GM19463 (cell line): ENCODE results near the gene NPAS3.

Experiments
- ATAC-seq: cut with Tn5 transposase; IDR thresholded peaks from one replicate; pipeline ENCODE4 v1.9.1; 2021; ENCODE audit warnings: mild to moderate bottlenecking, moderate library complexity; ENCODE audit not compliant: unreplicated experiment

NPAS3 gene

DNA sequence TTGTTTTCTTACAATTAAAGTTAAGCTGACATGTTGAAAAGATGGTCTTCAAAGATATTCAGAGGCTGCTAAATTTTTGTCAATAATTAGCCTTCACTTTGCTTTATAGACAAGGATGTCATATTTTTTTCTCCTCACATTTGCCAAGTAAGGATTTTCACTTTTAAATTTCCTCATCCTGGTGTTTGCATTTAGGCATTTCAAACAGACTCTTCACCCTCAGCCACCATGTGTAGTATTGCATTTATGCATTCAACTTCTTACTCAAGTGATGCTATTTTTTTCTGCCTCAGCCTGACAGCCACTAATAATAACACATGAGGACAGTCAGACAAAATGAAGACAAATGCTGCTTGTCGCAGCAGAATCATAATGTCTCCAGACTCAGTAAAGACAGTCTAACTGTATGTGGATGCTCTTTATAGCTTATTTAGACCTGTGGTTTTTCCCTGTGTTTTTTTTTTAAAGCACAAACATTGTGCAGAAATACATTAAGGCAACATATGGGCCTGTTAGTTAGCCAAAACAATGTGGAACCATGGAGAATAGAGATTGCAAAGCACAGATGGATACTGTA is 481.5 kb downstream of the NPAS3 start:
- no peak for ATAC-seq

DNA sequence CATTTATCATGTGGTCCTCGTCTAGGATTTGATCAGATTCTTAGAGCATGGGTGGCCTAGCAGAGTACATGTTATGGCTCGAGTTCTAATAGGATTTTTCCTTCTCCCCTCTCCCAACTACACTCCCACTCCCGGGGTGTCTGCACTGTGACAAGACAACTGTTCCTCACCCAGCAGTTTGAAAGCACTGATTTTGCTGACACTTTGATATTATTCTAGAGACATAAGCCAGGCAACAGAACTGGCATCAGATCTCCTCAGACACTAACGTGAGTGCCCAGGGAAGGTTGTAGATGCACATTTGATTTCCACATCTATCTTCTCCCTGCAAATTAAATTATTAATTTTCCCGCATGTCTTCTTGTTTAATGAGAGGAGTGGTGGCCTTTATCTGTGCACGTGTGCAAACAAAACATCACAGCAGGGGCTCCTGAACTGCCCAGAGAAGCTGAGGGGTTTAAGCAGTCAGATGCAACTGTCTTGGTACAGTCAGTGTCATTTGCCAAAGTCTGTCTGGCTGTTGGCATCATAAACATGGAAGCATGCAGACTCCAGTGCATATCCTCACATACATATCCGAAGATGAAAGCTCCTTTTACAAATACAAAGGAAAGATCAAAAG is 491.8 kb downstream of the NPAS3 start:
- no peak for ATAC-seq

- no peak for ATAC-seq
These were observed 493.8 kb downstream of the NPAS3 start for GRCh38 chr14:33432407-33433023.

DNA sequence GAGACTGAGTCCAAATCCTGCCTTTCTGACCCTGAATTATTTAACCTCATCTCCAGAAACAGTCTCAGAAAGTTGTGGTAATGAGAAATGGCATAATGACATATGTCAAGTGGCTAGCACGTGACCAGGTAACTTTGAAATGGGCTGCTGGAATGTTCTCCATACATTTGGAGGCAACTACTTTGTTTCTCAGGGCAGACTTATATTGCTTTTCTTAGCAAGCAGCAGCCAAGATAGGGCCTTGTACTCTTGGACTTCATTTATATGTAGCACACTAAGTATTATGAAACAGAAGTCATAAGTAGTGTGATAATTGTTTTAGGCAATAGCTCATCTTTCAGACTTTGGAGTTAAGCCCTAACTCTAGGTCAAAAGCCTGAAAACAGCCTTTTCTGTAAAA is 494.7 kb downstream of the NPAS3 start:
- ATAC-seq, result no peak

DNA sequence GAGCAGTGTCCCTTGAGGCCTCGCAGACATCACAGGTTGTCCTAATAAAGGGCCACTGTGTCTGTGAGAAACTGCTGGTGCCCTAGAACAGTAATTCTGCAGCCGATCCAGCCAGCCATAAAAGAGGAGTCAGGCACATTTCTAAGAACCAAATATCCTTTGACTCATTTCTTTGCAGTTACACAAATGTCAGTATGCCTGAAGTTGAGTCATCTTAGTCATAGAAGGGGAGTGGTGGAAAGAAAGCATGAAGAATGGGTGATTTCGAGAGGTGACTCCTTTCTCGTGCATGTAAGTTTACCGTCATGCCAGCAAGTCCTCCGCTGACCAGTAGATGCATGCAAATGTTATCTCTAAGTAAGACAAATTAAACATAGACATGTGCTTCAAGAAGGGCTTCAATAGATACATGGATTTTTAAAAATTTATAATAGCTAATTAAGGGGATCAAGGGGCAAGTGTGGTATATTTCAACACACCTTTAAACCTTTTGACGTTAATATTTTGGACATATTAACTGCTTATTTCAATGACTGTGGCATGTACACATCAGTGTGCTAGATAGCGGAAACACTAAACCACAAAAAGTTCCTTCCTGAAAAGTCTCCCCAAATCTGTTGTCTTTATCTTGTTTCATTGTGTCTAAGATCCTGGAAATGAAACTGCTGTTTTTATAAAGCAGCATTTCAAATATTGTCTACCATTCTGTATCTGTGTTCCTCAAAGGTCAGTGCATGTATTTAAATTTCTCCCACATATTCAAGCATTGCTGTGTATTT is 497.4 kb downstream of the NPAS3 start:
- no peak for ATAC-seq

DNA sequence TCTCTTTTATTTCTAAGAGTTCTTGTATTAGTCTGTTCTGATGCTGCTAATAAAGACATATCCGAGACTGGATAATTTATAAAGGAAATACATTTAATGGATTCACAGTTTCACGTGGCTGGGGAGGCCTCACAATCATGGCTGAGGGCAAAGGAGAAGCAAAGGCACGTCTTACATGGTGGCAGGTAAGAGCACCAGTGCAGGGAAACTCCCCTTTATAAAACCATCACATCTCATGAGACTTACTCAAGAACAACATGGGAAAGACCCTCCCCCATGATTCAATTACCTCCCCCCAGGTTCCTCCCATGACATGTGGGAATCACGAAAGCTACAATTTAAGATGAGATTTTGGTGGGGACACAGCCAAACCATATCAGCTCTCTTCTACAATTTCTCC is 503.0 kb downstream of the NPAS3 start:
- ATAC-seq, result no peak

- no peak for ATAC-seq
These were observed 505.5 kb downstream of the NPAS3 start for GRCh38 chr14:33444136-33444535.

GRCh38 chr14:33449268-33449667 is 510.6 kb downstream of the NPAS3 start:
- ATAC-seq, result no peak

- no peak for ATAC-seq
These were observed 511.2 kb downstream of the NPAS3 start for GRCh38 chr14:33449703-33450395.

GRCh38 chr14:33450416-33450815 is 511.7 kb downstream of the NPAS3 start:
- ATAC-seq, result no peak

- ATAC-seq, result no peak
These were observed 512.5 kb downstream of the NPAS3 start for GRCh38 chr14:33451211-33451610.

- ATAC-seq, result no peak
These were observed 514.3 kb downstream of the NPAS3 start for GRCh38 chr14:33452995-33453394.

GRCh38 chr14:33454022-33454595 is 515.4 kb downstream of the NPAS3 start:
- ATAC-seq, result no peak

GRCh38 chr14:33454707-33455106 is 516.0 kb downstream of the NPAS3 start:
- ATAC-seq, result no peak

GRCh38 chr14:33455654-33456345 is 517.1 kb downstream of the NPAS3 start:
- ATAC-seq, result no peak

- no peak for ATAC-seq
These were observed 518.3 kb downstream of the NPAS3 start for GRCh38 chr14:33457021-33457420.

DNA sequence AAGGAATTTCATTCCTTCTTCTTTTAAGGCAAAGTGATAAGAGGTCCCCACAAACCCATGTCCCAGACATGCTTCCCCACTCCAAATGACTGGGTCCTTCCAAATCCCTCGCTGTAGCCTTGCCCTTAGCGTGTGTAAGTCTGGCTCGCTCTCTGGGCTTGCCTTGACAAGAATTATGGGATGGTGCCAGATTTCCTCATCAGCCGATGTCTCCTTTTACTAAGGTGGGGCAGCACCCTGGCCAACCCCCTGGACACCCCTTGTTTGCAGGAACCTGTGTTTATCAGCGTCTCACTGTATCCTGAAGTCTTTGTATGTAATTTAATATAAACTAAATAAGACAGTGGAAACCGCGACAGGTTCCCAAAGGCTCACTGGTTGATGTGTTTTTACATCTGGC is 518.9 kb downstream of the NPAS3 start:
- no peak for ATAC-seq

DNA sequence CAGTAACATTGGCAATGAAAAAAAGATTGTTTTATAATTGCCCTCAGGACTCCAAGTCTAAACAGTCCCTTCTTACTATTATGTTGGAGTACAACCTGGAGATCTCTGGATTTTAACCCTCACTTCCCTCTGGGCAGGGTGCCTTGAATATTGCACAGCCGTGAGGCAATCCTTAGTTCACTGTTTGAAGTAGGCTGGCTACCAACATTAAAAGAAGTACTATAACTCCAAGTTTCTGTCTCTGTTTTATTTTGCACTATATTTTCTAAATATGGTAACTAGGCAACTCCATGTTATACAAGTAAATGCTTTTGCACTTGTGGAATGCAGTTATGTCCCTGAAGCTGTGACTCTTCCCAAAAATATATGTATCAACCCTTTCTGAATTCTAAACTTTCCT is 521.5 kb downstream of the NPAS3 start:
- ATAC-seq, result no peak

- no peak for ATAC-seq
These were observed 522.4 kb downstream of the NPAS3 start for GRCh38 chr14:33461036-33461435.

DNA sequence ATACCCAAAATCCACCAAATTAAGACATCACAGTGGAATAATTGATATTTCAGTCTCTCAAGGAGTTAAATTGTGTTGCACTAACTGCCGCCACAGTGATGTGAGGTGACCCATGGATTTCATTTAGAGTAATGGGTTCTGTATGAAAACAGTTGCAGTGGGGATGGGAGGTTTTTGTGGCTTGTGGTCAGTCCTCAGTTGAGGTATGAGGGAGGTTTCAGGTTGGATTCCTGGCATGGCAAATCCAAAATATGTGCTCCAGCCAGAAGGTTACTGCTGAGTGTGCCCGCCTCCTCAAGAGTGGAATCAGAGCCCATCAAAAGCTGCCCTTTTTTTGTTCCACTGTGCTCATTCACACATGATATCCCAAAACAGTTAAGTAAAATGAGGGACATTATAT is 525.1 kb downstream of the NPAS3 start:
- no peak for ATAC-seq
